Measurements from ENCODE around the gene MBNL1.
"Not testable (repeated sequence)": the region's sequence is repeated elsewhere in the genome, so short reads cannot be mapped to it uniquely, and the experiment has no call there.

MBNL1 gene

DNA sequence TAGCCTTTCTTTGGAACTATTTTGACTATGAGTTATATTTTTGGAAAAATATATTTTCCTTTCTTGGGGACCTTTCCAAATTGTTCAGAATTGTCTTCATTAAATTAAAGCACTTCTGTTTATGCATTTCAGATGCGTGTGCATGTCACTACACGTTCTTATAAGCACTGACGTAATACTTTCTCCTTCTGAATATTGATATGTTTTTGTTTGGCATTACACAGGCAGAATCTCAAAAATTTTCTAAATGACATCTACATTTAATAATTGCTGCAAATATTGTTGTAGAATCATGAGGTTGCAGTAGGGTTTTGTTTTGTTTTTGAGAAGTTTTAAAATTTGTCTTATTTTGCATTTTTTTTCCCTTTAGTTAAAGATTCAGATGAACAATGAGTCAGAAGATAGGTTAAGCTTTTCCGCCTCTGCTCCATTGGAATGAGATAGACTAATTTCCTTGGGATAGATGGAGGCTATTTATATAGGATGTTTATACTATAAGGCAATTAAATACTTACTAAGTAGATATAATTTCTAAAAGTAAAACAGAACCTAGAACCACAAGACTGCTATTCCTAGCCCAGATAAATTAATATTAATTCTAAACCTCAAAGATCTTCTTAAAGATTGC is 110.8 kb downstream of the MBNL1 start:
- DNase-seq (ENCODE audit: low spot score) = no peak

DNA sequence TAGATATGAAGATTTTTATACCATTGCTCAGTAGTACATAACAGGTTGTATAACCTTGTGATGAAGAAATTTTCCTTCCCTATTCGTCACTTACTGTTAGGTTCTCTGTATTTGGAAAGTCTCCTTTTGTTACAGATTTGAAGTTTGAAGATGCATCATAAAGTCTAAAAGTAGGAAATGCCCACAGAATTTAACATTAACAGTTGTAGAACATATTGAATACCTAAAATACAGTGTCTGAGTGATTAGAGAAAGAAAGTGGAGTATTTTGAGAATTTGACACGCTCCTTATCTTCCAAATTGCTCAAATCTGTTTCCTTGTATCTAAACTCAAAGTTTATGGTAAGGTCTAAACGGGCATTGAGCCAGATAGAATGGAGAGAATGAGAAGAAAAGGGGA is 111.3 kb downstream of the MBNL1 start:
- no peak for DNase-seq (ENCODE audit: low spot score)

DNA sequence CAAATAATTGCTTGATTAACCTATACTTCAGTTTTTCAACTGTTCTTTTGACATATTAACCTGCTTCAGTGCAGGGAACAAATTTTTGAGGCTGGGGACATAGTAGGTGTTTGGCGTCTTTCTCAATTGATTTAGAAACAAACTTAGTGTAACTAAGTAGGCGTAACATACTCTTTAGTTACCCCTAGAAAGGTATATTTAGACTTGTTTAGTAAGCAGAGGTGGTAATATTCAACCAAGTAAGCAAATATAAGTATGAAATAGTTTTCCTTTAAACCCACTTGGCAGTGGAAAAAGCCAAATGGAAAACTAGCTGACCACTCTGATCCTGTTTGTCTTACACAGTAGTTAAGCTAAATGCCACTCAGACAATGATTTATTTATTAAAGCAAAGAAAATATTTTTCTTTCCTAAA is 113.2 kb downstream of the MBNL1 start:
- DNase-seq (ENCODE audit: low spot score) = no peak

DNA sequence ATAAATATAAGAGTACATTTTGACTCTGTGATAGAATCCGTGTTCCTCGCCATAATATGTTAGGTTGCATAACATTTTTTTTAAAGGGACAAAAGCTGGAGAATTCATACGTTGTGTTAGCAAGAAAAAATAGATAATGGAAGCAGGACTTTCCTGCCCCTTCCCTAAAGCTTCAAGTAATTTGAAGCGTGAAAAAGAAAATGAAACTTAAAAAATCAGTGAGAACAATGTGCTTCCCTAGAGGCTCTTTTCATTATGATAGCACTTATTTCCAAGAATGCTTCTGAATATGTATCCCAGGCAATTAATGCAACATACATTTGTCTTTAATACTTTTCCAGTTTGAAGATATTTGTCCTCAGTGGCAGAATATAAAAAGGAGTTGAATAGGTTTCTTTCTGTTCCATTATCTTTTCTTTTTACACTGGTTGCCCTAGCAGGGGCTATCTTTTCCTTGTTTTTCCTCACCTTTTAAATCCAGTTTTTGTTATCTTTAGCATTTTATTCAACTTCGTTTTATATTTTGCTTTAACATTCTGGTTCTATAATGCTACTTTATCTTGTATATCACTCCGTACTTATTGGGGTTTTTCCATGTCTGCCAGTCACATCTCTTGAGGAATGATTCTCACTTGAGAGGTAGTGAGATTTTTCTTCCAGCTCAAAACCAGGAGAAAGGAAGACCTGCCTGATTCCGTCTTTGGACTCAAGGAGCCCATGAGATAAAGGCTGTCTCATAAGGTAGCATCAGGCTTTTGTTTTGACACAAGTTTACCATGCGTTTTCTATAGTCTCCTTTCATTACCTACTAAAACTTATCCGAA is 113.8 kb downstream of the MBNL1 start:
- DNase-seq (ENCODE audit: low spot score) = no peak

DNA sequence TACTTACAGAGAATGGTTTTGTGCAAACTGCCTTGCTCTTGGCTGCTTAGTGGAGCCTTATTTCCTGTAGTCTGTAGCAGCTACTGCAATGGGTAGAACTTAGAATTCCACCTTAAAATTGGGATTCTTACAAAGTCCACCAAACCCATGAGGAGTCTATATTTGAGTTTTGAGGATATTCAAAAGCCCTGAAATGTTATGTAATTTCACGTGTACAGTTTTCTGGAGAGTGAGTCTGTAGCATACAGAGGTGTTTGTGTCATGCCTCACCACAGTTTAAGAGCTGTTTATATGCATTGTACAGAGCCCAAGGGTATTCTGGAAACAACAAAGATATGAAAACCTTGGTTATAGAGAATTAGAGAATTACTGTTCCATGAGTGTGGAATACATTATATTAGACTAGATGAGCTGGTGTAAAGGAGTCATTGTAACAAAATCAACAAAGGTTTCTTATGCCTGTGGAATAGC is 114.4 kb downstream of the MBNL1 start:
- no peak for DNase-seq (ENCODE audit: low spot score)

DNA sequence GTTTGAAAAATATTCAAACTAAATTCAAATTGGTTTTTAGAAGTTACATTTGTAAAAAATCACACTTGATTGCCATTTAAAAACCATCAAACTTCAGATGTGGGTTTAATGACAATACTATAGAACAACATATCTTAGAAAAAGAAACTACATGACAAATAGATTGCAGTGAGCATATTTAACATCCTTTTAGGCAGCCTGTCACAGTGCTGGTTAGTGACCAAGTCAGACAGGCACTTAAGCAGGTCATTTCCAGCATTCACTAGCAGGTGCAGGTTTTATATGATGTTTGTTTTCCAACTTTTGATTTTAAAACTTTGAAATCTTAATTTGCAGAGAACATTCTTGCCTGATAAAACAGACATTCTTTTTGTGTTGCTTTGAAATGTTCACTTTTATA is 115.7 kb downstream of the MBNL1 start:
- no peak for DNase-seq (ENCODE audit: low spot score)

DNA sequence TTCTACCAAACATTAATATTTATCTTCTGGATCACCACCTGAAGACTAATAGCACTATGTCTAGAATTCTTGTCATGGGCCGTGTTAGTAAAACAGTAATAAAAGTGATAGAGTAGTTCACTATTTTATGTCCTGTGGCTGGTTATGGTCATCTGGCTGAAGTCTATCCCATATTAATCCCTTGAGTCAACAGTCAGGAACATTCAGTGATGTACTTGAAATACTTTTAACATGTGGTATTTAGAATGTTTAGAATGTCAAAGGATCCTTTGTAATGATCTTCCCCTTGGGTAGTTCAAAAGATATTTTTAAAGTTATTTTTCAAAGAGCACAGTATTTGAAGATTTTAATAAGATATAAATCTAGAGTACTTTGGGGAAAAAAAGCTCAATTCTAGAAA is 117.0 kb downstream of the MBNL1 start:
- DNase-seq (ENCODE audit: low spot score) = no peak

DNA sequence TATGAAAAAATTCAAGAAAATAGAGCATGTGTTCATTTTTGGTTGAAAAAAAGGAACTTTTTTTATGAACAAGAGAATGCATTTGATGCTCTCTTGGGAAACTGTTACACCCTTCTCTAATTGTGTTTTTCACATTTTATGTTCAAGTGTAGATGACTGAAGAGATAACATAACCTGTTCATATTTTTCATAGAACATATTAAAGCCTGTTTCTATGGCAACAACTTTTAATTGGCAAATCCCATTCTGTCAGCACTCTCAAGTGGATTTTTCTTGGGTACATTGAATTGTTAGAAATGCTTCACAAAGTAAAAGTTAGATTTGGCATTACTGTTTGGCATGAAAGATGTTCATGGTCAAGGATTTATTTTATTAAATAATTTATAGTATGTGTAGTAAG is 117.5 kb downstream of the MBNL1 start:
- no peak for DNase-seq (ENCODE audit: low spot score)

DNA sequence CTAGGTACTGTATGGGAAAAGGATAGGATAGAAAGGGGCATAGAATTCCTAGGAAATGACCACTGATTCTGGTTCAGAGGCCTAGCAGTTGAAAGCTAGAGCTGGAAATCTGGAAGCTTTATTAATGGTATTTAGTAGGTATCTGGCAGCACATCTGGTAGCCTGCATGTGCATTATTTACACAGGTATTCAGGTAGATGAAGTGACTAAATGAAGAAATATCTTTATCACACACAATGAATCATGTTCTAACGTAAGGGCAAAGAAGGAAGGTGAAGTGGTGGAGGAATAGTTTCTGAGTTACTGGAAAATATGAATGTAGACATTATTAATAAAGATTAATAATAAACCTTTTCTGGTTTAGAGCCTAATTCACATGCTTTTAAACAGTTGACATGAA is 119.9 kb downstream of the MBNL1 start:
- DNase-seq (ENCODE audit: low spot score) = no peak

DNA sequence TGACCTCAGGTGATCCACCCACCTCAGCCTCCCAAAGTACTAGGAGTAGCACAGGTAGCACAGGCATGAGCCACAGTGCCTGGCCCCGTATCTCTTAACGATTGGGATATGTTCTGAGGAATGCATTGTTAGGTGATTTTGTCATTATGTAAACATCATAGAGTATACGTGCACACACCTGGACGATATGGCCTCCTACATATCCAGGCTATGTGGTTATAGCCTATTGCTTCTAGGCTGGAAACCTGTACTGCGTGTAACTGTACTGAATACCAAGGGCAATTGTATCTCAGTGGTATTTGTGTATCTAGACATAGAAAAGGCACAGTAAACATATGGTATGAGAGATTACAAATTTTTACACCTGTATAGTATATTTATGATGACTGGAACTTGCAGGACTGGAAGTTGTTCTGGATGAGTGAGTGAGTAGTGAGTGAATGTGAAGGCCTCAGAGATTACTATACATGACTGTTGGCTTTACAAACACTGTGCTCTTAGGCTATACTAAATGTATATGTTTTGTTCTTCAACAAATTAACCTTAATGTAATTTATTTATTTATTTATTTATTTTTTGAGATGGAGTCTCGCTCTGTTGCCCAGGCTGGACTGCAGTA is 120.7 kb downstream of the MBNL1 start:
- no peak for DNase-seq (ENCODE audit: low spot score)

DNA sequence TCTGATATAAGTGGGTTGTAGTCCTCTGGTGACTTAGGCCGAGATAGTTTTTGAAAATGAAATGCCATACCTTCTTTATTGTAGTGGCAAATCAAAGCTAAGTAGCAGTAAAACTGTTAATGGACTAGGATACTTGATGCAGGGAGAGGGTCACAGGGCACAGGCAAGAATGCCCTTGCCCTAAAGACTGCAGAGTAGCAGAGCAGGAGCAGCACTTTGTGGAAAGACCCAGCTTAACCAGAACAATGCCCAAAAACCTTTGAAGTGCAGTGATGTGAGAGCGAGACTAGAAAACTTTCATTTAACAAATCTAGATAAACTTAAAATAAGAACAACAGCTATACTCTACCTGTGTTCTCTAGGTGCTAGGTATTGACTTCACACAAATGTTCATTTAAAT is 121.9 kb downstream of the MBNL1 start:
- DNase-seq (ENCODE audit: low spot score) = no peak

DNA sequence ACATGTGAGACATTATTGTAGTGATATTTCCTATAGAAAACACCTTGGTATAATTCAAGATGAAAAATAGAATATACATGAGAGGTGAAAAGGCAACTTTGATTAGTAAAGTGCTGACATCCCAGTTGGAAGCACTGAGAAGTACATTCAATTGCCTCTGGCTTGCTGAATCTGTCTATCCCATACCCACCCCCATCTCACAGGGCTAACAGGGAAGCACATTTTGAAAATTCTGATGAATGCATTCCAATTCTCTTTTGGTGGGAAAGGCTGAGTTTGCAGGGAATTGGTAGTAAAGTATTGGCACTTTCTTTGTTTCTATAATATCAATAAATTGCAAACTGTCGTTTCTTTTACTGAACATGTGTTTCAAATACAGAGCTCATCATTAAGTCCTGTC is 122.9 kb downstream of the MBNL1 start:
- no peak for DNase-seq (ENCODE audit: low spot score)

DNA sequence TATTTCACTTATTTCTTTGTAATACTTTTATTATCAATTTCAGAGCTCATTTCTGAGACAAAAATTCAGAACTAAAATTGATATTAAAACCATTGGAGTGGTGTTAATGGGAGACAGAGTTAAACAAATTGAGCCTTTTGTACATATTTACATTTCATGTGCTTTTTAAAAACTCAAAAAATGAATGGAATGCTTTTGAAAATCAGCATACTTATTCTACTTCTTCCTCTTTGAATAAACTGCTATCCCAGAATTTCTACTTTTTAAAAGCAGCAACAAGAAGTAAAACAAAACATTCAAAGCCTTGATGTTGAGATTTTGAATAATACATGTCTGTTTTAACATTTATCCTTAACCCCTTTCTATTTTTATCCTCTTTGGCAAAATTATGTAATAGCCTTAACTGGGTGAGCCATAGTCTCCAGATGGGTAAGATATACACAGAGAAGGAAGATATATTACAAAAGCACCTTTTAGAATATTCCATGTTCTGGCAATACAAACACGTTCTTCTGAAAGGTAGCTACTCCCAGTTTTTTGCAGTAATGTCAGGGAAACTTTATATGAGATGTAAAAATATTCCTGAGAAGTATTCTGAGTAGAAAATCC is 123.6 kb downstream of the MBNL1 start:
- DNase-seq (ENCODE audit: low spot score) = no peak

DNA sequence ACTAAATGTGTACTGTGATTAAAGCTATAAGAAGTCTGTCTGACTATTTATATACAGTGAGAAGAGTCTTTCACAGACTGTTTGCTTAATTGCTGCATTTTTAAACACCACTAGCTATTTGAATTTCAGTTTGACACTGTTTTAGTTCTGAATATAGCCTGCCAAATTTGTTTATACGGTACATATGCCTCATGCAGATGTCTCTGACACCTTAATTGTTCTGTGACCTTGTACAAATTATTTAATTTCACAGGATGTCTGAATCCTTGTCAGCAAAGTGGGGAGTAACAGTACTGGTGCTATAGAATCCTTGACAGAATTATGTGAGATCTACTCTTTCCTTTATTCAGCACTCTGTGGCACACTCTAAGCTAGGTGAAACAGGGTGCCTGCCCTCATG is 125.5 kb downstream of the MBNL1 start:
- DNase-seq (ENCODE audit: low spot score) = no peak

DNA sequence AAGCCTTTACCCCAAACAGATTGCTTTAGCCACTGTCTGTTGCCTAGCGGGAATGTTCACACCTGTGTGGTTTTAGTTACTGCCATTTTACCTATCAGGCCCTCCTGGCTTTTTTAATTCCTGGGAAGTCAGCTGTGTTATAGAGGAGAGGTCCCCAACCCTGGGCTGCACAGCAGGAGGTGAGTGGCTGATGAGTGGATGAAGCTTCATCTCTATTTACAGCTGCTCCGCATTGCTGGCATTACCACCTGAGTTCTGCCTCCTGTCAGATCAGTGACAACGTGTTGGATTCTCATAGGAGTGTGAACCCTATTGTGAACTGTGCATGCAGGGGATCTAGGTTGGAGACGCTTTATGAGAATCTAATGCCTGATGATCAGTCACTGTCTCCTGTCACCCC is 127.0 kb downstream of the MBNL1 start:
- DNase-seq (ENCODE audit: low spot score) = no peak

DNA sequence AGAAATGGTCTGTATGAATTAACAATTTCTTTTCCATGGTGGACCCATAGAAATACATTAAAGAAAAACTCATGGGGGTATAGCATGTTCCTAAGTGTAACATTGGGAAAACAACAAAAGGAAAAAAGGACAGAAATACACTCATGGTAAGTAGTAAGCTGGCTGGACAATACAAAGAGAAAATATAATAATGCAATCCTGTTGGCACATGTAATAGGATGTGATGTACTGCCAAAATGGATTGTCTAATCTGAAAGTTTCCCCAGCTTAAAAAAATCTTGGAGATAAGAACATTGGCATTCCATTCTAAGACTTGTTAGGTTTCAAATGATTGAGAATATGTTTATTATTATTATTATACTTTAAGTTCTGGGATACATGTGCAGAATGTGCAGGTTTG is 128.1 kb downstream of the MBNL1 start:
- DNase-seq (ENCODE audit: low spot score) = no peak

DNA sequence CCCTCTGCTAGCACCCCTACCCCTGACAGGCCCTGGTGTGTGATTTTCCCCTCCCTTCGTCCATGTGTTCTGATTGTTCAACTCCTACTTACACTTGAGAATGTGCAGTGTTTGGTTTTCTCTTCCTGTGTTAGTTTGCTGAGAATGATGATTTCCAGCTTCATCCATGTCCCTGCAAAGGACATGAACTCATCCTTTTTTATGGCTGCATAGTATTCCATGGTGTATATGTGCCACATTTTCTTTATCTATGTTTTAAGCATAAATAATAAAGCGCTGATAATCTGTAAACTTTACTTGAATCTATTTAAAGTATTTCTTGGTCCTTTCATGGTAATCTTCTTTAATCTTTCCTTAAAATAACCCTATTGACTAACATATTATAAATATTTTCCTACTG is 128.6 kb downstream of the MBNL1 start:
- DNase-seq (ENCODE audit: low spot score) = not testable (repeated sequence)

DNA sequence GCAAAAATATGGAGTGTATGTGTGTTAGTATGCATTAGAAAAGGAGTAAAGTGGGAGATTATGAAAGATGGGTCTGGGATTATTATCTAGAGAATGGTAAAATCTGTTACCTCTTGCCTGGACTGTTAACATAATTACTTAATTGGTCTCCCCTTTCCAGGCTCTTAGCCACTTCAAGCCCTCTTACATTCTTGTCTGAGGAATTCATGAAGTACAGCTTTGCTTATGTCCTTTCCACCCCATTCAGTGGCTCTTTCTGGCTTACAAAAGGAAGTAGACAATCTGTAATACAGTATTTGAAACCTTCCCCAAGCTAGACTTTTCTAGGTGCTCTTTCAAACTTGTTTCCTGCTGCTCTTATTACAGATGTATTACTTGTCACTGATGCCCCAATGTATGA is 129.8 kb downstream of the MBNL1 start:
- DNase-seq (ENCODE audit: low spot score) = no peak

DNA sequence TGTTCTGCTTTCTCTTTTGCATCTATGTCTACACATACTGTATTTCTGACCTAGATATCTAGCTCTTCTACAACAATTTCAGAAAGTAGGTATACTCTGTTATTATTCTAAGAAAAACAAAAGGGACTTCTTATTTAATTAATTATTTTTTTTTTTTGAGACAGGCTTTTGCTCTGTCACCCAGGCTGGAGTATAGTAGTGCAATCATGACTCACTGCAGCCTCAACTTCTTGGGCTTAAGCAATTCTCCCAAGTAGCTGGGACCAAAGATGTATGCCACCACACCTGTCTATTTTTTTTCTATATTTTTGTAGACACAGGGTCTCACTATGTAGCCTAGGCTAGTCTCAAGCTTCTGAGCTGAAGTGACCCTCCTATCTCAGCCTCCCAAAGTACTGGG is 130.6 kb downstream of the MBNL1 start:
- no peak for DNase-seq (ENCODE audit: low spot score)

DNA sequence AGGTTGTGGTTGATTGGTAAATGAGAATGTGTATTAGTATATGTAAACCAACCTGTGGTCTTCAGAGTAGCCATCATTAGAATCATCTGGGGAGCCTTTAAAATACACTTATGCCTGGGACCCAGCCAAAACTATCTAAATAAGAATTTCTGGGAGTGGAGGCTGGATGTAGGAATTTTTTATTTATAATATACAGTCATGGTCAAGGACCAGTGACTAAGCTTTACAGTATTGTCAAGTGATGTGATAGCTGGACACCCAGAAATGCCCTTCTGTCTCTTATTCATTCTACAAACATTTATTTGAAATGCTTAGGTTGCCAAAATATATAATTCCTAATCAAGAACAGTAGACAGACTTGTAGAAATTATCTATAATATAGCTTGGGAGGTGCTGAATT is 132.2 kb downstream of the MBNL1 start:
- DNase-seq (ENCODE audit: low spot score) = no peak

DNA sequence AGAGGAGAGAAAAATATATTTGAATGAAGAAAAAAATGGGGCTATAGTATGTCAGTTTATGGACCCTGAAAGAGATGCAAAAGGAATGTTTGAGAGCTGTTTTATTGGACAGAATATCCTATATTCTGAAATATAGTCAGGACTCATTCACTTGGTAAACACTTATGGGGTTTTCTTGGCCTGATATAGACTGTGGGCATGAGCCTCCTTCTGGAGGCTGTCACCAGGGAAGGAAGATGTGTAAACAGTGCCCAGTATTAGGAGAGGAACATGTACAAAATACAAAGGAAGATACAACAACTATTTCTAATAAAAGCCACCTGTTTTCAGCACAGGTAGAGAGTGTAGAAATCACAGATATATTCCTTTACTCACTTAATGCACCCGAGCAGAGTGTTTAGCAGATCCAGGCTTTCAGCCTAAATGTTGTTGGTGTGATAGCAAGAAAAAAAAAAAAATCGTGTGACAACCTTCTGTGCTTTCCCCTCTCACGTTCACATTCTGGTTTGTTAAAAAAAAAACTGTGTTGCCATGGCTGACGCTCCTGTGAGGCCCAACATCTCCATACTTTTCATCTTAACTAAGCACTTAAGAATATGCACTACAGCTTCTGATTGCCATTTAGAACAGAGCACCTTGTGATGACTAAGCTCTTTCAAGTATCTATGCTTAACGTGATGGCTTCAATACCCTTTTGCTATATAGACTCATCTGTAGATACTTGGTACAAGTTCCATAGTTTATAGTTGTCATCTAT is 134.1 kb downstream of the MBNL1 start:
- DNase-seq (ENCODE audit: low spot score) = no peak

DNA sequence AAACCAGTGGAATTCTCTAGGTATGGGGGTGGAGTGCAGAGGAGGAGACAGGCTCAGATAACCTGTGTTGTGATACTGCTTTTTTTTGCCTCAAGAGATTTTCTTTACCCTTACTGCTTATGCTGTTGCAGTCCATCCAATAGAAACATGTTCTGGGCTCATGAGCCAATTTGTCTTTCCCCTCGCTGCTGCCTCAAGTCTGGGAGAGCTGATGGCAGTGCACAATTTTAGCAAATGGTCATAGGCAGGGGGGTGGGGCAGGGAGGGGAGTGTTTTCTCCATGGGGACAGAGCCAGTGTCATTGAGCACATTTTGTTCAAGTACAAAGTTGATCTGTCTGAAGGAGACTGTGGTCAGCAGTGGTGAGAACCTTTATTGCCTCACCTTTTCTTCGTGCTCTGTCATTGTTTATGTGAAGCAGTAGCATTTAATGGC is 134.9 kb downstream of the MBNL1 start:
- DNase-seq (ENCODE audit: low spot score) = no peak
